ENCODE measurements around the gene FKRP.
"Not testable (repeated sequence)": the region's sequence is repeated elsewhere in the genome, so short reads cannot be mapped to it uniquely, and the experiment has no call there.

The FKRP gene

DNA sequence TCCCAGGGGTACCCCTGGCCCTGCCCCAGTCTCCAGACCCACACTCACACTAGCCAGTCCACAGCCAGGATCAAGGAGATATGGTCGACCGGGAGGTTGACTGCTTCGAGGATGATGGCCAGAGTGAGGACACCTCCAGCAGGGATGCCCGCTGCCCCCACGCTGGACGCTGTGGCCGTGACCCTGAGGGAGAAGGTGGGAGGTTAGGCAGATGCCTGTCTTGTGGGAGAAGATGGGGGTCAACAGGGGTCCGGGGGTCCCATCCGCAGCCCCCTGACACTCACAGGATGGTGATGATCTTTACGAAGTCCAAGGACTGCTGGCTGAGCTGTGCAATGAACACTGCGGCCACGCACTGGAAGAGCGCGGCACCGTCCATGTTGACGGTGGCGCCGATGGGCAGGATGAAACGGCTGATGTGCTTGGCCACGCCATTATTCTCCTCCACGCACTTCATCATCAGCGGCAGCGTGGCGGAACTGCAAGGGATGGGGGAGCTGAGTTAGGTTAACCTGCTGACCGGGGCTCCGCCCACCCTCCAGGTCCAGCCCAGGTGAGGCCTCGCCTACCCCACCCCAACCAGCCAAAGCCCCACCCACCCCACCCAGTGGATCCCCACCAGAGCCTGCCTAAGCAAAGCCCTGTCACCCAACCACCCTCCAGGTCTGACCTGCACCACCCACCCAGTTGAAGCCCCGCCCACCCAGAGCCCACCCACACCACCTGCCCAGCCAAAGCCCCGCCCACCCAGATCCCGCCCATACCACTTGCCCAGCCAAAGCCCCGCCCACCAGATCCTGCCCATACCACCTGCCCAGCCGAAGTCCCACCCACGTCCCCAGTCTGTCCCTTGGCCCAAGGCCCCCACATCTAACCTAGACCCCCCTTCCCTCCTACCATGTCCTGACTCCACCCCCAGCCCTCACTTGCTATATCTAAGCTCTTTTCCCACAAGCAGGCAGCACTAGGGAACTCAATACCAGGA lies 31.4 kb downstream of the FKRP start:
- H3K27ac ChIP-seq, result peak overlapping the region in 1 of 21 experiments; percentile 11

DNA sequence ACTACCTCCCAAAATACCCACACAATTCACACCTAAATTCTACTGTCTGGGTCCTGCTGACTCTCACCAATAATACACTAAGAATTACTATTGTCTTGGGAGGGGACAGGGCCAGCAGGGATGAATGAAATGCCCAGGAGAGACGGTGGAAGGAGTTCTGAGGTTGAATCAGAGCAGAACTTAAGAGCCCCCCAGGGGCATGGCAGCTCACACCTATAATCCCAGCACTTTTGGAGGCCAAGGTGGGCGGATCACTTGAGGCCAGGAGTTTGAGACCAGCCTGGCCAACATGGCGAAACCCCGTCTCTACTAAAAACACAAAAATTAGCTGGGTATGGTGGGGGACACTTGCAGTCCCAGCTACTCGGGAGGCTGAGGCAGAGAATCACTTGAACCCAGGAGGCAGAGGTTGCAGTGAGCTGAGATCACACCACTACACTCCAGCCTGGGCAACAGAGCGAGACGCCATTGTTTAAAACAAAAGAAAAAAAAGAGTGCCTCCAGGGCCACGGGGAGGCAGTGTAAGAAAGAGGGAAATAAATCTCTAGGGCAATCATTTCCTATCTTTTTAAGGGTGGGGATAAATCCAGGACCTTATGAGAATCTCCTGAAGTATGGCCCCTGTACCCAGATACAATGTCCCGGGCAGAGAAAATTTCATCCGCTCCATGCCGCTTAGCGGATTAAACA lies 32.2 kb downstream of the FKRP start:
- H3K27ac ChIP-seq, result peak overlapping the region in 5 of 21 experiments; percentile 1 to 40 (median 11)
- H3K4me3 ChIP-seq, result not testable (repeated sequence)

More for the DNA sequence above, 31.4 kb downstream of the FKRP start:
- H3K4me3 ChIP-seq, result no peak overlapping the region

DNA sequence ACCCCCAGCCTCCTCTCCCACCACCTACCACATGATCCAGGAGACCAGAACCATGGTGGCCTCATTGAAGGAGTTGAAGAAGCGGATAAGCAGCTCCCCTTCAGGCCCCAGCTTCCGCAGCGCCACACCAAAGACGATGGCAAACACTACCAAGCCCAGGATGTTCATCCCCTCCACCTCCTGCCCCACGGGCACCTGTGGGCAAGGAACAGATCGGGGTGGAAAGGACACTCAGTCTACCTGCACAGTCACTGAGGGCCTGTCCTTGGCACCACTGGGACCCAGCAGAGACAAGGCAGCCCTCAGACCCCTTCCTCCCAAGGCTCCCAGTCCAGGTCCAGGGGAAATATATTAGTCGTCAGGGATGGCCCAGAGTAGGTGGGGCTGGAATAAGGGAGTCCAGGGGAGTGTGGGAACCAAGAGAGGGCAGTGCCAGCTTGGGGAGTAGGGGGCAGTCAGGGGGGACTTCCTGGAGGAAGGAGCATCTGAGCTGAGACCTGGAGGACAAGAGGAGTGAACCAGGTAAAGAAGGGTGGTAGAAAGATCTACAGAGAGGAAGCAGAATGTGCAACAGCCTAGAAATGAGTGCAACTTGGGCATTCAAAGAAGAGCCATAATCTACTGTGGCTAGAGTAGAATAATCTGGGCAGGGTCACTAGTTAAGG lies 36.6 kb downstream of the FKRP start:
- Histone ChIP-seq H3K27ac (peak overlapping the region in 2 of 21 experiments; percentile 20 to 36), H3K4me3 (no peak overlapping the region)

- Histone ChIP-seq H3K4me3 (peak overlapping the region in 2 of 7 experiments; percentile 8 to 69), H3K27ac (peak overlapping the region in 12 of 21 experiments; percentile 9 to 97 (median 85))
Measured at GRCh38 chr19:46783670-46784069, 37.8 kb downstream of the FKRP start.

DNA sequence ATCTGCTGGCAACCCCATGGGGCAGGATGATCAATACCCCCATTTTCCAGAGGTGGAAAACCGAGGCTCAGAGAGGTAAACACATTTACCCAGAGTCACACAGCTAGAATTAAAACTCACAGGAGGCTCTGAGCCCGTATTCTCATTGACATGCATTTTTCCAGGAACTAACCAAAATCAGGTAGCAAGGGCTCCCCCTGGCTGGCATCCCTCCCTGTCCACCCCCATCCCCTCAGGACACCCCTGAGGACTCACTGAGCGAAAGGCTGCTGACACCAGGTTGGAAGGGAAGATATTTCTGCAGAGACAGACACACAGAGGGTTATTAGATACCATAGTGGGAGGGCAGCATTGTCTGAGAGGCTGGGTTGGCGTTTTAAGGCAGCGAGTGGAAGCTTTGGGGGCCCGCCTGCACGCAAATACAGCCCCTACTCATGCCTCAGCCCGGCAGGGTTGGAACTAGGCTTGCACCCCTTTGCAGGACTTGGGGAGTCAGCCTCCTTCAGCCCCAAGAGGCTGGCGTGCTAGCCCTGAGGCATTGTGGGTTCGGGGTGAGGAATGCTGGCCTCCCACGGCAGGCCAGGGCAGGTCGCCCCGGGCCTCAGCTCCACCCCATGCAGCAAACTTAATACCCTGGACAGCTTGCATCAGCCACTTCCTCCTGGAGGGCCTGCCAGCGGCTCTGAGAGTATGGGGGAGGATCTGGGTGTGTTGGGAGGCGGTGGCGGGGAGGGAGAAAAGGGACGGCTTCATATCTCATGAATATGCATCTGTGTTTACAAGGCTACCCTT lies 38.6 kb downstream of the FKRP start:
- Histone ChIP-seq H3K27ac (peak overlapping the region in 20 of 21 experiments; percentile 9 to 97 (median 89)), H3K4me3 (peak overlapping the region; percentile 13 to 77 (median 55))

- H3K27ac ChIP-seq, result peak overlapping the region in 20 of 21 experiments; percentile 70 to 97 (median 90)
- peak overlapping the region; percentile 51 to 77 (median 63) for H3K4me3 ChIP-seq
Measured at GRCh38 chr19:46785054-46785979, 39.5 kb downstream of the FKRP start.

- H3K4me3 ChIP-seq, result peak overlapping the region; percentile 51 to 77 (median 63)
- H3K27ac ChIP-seq, result peak overlapping the region in 20 of 21 experiments; percentile 70 to 97 (median 90)
Measured at GRCh38 chr19:46785980-46786235, 40.1 kb downstream of the FKRP start.

GRCh38 chr19:46786236-46787039 lies 40.6 kb downstream of the FKRP start:
- peak overlapping the region; percentile 51 to 77 (median 63) for H3K4me3 ChIP-seq
- H3K27ac ChIP-seq, result peak overlapping the region; percentile 13 to 97 (median 90)

DNA sequence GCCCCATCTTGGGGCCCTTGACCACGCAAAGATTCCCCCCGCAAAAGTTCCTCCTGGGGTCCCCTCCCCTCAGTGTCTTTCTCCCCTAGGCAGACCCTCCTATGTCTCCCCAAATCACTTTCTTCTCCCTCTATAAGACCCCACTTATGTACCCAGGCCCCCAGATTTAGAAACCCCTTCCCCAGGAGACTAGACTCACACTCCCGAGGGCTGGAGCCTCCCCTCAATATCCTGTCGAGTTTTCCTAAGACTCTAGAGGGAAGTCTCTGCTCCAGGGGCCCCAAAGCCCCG lies 41.1 kb downstream of the FKRP start:
- H3K27ac ChIP-seq, result peak overlapping the region; percentile 13 to 97 (median 90)
- peak overlapping the region; percentile 51 to 77 (median 63) for H3K4me3 ChIP-seq

DNA sequence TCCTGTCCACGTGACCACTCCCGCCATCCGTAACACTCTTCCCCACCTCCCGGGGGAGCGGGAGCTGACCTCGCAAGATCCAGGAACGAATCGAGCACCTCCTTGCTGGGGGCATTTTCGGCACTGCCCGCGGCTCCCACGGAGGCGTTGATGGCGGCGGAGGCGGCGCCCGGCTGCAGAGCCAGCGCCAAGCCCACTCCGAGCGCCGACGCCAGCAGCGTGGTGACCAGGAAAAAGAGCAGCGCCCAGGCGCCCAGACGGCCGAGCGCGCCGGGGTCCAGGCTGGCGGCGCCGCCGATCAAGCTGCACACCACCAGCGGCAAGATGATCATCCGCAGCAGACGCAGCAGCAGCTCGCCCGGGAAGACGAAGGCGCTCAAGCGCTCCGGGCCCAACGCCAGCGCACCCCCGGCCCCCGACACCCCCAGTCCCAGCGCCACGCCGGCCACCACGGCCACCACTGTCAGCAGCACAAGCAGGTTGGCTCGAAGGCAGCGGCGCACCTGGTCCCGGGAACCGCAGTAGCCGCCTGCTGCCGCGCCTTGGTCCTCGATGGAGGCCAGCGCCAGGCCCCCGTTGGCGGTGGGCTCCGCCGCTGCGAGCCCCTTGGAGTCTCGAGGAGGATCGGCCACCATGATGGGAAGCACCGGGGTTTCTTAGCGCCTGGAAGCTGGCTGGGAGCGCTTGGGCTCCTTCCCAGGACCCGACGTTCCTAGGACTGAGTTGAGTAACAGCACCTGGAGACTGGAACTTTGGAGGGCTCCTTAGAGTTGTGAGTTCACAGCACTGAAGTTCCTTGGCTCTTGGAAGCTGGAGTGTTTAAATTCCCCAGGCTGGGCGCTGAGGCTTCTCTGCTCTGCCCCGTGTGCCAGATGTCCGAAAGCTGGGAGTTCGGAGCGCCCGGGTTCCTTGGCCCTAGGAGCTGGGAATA lies 41.7 kb downstream of the FKRP start:
- Histone ChIP-seq H3K27ac (peak overlapping the region; percentile 47 to 97 (median 90)), H3K4me3 (peak overlapping the region; percentile 51 to 77 (median 63))

- H3K4me3 ChIP-seq, result peak within 1 kb of the TSS; percentile 51 to 77 (median 63)
- H3K27ac ChIP-seq, result peak within 1 kb of the TSS; percentile 47 to 97 (median 90)
Measured at GRCh38 chr19:46788262-46788967, 42.6 kb downstream of the FKRP start, which contains the start of gene SLC1A5. Gene SLC1A5 (minus strand): TSS chr19:46788594. CDS start chr19:46787965, 629 bp downstream.

- H3K27ac ChIP-seq, result peak overlapping the region in 3 of 21 experiments; percentile 3 to 94 (median 17)
- H3K4me3 ChIP-seq, result no peak overlapping the region
Measured at GRCh38 chr19:46788968-46789338, 43.1 kb downstream of the FKRP start.

DNA sequence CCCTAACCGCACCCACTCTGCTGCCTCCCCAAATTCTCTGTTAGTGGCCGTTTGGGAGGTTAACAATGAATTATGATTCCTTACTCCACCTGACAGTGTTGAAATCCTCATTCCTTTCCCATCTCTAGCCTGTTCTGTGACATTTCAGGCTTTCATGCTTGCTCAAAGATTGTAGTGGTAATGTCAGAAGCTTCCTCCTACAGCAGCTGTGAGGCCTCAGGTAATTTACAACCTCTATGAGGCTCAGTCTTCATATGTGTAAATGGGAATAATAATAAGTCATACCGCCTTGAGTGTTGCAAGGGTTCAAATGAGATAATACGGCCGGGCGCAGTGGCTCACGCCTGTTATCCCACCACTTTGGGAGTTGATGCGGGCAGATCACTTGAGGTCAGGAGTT lies 43.5 kb downstream of the FKRP start:
- H3K4me3 ChIP-seq, result no peak overlapping the region
- H3K27ac ChIP-seq, result peak overlapping the region in 2 of 21 experiments; percentile 3 to 94

DNA sequence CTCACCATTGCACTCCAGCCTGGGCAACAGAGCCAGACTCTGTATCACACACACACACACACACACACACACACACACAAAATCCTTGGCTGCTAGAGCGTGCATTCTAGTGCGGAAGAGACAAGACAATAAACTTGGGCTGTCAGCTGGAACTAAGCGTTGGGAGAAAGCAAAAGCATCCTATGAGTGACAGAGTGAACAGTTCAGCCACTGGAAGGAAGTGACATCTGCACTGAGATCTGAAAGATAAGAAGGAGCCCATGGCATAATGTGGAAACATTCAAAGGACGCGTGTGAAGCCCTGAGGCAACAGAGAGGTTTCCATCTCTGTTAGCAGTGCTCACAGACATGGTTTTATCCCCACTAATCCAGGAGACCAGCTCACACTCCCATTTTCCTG lies 46.1 kb downstream of the FKRP start:
- no peak overlapping the region for H3K4me3 ChIP-seq
- H3K27ac ChIP-seq, result peak overlapping the region in 1 of 21 experiments; percentile 9

GRCh38 chr19:46797881-46798280 lies 52.0 kb downstream of the FKRP start:
- H3K4me3 ChIP-seq, result no peak overlapping the region
- no peak overlapping the region for H3K27ac ChIP-seq

DNA sequence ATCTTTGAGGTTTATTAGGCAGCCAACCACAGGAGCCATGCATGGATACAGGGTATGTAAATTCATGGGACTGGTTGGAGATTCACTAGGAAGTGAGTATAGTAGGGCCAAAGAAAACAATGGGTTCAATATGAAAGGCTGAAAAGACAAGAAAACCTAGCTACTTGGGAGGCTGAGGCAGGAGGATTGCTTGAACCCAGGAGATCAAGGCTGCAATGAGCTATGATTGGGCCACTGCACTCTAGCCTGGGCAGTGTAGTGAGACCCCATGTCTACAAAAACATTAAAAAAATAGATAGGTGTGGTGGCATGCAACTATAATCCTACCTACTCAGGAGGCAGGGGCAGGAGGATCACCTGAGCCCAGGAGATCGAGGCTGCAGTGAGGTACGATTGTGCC lies 52.9 kb downstream of the FKRP start:
- no peak overlapping the region for H3K27ac ChIP-seq
- H3K4me3 ChIP-seq, result no peak overlapping the region
